ENCODE measurements around the gene TEPSIN.

Gene TEPSIN

GRCh38 chr17:81219476-81220180 is 19.2 kb downstream of the TEPSIN start:
- DNase-seq = no peak

DNA sequence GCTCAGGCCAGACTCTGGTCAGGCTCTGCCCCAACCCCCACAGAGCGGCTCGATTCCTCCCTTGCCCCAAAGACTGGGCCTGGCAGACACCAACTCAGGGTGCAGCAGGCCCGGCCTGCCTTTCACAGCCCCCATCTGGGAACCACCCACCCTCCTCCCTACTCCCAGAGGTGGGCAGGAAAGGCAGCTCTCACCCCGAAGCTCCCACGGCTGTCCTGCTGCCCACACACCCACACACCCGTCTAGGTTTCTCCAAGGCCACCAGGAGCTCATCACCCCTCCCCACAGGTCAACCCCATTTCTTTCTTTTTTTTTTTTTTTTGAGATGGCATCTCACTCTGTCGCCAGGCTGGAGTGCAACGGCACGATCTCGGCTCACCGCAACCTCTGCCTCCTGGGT is 19.9 kb downstream of the TEPSIN start:
- DNase-seq = no peak

GRCh38 chr17:81218459-81218858 is 20.4 kb downstream of the TEPSIN start:
- no peak for DNase-seq

DNA sequence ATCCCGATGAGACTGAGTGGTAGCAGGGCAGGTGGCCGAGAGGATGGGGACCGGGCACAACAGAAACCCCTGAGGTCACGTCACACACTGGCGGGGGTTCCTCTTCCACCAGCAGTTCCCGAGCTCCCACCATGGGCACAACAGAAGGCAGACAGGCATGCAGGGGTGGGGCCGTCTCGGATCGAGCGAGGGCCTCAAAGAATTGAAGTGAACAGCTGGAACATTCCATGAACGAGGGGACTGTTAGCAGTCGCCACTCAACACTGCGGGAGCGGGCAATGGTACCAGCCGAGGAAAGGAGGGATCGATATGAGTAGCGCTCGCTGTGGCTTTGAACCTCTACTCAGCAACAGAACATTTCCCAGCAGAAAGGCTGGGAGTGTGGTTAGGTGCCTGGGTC is 21.4 kb downstream of the TEPSIN start:
- no peak for DNase-seq

DNA sequence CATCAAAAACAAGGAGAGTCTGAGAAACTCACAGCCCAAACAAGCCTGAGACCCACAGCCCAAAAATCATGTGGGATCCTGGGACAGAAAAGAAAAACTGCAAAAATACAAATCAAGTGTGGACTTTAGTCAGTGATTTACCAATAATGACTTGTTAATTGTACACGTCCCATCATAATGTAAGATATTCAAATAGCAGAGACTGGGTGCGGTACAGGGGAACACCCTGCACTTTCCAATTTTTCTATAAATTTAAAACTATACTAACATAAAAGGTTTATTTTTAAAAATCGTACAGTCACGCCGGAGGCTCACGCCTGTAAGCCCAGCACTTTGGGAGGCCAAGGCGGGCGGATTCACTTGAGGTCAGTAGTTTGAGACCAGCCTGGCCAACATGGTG is 24.9 kb downstream of the TEPSIN start:
- DNase-seq = no peak

DNA sequence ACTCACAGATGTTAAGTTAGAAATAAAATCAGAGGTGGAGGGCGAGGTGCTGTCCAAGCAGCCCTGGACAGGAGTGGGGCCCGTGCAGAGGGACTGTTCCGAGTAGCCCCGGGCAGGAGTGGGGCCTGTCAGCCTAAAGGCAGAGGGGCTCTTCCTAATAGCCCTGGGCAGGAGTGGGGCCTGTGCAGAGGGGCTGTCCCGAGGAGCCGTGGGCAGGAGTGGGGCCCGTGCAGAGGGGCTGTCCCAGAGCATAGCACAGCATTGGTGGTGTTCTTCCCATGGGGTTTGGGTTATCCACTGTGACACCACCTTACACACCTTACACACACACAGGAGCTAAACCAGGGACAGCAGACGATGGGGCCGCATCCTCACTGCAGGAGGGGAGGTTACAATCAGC is 26.5 kb downstream of the TEPSIN start:
- DNase-seq = no peak

- DNase-seq = no peak
These were observed 28.0 kb downstream of the TEPSIN start for GRCh38 chr17:81210868-81211267.

DNA sequence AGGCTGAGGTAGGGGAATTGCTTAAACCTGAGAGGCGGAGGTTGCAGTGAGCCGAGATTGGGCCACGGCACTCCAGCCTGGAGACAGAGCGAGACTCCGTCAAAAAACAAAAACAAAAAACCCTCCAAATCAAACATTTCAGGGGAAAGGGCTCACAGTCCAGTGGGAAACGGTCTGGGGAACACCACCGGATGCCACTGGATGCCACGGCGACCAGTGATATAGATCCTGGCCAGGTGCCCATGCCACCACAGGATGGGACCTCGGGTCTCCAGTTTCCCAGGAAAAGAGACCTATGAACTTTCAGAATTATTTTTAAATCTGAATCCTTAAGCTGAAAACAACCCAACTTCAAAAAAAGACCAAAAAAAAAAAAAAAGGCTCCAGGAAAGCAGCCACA is 28.4 kb downstream of the TEPSIN start:
- no peak for DNase-seq

- DNase-seq = no peak
These were observed 29.7 kb downstream of the TEPSIN start for GRCh38 chr17:81209141-81209540.

DNA sequence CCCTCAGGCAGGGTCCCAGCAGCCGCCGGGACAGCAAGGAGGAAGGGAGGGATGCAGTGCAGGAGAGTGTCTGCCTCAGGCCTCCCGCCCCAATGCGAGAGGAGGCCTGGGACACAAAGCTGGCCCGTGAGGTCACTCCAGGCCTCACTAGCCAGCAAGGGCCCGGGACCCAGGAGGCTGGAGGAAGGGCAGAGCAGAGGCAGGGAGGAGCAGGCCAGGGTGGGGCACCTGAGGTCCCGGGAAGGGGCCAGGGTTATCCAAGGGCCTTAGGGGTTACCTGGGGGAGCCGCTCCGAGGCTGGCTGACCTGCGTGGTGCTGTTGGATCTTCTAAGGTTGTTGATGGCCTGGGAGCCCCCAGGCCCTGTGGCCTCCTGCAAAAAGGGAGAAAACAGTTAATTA is 30.2 kb downstream of the TEPSIN start:
- DNase-seq = no peak

DNA sequence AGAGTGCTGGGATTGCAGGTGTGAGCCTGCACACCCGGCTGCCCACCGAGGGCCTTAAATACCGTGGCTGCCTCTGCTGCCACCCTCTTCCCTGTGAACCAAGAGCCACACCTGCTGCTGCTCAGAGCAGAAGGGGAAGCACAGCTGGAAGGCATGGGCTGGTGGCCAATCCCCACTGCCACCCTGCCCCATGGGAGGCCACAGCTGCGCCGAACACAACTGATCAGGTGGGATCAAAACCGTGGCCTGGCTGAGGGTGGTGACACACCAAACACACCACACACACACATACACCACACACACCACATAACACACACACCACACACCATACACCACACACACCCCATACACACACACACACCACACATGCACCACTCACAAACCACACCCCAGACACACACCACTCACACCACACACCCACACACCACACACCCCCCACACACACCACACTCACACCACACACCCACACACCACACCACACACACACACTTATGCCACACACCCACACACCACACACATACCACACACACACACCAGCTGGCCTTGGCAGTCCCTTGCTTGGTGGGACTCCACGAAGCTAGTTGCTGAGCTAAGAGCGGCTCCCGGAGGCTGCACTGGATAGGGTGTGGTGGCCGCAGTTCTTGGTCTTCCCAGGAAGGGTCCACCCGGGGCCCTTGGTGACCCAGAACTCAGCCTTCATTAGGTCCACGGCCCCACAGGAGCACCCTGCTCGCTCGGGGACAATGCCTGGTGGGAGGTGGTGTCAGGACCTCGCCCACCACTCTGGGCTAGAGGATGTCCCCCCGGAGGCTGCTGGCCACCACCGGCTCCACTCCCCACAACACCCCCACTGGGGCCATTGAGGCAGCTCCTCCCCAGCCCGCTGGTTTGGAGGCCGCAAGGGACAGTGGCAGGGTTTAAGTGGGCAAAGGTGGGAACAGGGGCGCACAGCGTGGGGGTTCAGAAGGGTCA is 31.0 kb downstream of the TEPSIN start:
- DNase-seq = no peak

DNA sequence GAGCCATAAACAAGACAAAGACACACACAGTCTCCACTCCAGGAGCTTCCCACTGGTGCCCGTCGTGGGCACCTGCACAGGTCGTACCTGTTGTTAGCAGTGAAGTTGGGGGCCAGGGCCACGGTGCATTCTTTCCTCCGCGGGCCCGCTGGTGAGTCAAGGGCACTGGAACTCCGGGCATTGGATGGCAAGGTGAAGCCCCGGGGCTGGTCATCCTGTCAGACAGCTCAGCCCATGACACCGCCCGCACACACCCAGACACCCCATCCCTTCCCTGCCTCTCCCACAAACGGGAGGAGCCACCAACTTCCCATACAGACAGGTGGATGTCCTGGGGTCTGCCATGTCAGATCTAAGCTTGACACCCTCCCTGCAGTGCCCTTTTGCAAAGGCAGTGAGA is 32.2 kb downstream of the TEPSIN start:
- DNase-seq = no peak

DNA sequence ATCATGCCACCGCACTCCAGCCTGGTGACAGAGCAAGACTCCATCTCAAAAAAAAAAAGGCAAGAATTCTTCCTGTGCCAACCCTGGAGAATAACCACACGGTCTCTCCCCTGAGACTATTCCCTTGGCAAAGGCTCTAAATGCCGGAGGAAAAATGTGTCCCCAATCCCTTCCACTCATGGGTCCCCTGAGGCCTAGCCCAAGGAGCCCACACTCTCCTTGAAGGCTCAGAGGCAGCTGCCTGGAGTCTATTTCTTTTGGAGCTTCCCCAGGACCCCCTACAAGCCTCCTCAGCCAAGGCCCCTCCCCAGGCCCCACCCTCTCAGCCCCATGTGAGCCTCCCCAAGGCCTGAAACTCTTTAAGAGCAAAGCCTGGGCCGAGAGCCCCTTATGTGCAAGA is 32.7 kb downstream of the TEPSIN start:
- DNase-seq = no peak

GRCh38 chr17:81204578-81204977 is 34.3 kb downstream of the TEPSIN start:
- DNase-seq = no peak

GRCh38 chr17:81203136-81203535 is 35.7 kb downstream of the TEPSIN start:
- no peak for DNase-seq

DNA sequence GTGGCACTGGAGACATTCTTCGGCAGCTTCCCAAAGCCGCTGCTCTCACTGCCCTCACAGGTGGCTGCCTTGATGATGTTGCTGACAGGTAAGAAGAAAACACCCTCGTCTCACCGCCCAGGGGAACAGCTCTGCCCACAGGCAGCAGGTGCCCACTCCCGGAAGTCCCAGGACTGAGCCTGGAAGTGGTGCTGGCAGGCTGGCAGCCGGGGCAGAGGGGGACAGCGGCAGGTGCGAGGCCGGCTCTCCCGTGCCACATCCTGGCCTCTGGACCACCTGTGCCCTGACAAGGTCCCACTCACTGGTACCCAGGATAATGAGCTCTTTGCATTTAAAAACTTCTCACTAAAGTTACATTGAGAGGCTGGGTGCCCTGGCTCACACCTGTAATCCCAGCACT is 36.5 kb downstream of the TEPSIN start:
- DNase-seq = no peak

DNA sequence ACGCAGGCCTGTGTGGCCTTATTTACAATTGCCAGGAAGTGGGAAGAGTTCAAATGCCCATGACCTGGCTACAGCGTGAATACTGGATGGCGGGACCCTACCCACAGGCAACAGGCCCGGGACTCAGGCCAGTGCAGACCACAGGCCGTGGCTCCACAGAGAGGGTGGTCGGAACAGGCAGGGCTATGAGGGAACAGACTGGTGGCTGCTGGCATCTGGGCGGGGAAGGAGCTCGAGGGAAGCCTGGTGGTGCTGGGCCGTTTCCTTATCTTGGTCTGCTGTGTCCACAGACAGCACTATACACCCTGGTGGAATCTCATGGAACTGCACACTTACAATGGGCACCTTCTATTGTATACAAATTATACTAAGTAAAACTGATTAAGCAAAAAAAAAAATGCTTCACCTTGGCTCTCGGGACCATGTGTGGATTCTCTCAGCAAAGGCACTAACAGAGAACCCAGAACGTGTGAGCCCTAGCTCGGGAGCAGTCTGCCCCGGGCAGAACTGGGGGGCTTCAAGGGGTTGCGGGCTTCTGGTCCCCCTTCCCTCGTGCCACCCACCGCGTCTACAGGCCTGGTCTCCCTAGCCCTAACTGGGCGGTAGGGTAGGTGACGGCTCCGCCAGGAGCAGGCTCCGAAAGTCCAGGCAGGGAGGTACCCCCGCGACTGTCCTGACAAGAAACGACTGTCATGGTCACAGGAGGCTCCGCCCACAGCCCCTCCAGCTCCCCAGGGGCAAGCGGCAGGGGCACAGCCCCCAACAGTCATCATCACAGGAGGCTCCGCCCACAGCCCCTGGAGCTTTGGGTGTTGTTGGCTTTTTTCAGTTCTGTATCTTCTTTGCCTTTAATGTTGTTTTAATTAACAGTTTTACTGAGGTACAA is 37.9 kb downstream of the TEPSIN start:
- DNase-seq = peak; percentile 42

- no peak for DNase-seq
These were observed 38.7 kb downstream of the TEPSIN start for GRCh38 chr17:81200201-81200600.

DNA sequence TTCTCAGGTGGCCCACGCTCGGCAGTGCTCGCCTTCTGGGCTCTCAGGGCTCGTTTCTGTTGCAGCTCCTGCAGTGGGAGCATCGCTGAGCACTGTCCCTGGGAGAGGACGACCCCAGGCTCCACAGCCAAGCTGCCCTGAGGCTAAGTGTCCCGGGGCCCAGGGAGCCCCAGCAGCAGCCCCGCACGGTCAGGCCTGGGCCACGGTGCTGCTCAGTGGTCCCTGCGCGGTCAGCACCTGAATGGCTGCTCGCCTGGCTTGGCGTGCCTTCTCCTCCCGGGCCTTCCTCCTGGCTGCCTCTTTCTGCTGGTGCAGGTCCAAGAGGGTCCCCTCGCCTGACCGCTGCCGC is 39.4 kb downstream of the TEPSIN start:
- DNase-seq = no peak

DNA sequence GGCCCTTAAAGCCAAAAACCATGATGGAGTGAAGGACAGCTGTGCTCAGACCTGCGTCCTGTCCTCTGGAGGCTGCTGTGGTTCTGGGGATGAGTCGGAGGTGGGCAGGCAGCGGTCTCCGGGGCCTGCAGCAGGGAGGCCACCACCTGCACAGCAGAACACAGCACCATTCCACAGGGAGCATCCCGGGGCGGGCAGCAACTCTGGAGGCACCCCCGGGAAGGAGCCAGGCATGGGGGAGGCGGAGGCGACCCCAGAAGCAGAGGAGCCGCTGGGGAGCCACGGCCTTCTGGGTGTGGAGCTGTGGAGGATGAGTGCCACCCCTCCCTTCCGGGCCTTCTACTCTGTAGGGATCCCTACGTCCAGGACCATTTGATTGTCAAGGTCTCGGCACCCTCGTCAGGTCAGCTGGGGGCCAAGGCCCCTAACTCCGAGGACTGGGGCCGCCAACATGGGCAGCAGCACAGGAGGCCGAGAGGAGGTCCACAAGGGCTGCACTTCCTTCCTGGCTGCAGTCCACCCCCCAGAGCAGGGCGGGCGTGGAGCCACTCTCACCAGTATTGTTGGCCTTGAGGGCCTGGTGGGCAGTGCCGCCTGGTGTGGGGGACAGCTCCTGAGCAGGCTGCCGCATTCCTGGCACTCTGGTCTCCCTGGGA is 39.9 kb downstream of the TEPSIN start:
- DNase-seq = no peak

DNA sequence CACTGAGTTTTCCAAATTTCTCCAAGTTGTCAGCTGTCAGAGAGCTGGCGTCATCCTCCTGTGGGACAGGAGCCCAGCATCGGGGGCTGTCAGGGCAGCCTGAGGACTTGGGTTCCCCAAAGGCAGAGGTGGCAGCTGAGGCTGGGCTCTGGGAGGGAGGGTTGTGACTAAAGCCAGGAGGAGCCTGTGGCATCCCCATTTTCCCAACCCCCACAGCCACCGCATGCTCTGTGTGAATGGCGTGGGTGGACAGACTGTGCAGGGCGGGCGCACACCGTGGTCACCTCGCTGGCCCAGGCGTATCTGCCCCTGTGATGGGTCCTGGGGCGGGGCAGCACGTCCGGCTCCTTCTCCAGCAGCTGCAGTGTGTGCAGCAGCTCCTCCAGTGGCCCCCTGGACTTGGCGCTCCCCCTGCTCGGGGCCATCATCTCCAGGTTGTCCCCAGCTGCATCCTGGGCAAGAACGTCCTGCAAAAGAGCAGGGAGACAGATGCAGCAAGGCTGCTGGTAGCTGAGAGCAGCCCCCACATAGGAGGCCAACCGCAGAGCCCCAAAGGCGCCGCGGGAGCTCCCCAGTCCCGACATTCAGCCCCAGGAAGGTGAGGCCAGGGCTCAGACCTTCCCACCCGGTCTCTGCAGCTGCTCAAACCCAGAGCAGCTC is 40.9 kb downstream of the TEPSIN start:
- no peak for DNase-seq

DNA sequence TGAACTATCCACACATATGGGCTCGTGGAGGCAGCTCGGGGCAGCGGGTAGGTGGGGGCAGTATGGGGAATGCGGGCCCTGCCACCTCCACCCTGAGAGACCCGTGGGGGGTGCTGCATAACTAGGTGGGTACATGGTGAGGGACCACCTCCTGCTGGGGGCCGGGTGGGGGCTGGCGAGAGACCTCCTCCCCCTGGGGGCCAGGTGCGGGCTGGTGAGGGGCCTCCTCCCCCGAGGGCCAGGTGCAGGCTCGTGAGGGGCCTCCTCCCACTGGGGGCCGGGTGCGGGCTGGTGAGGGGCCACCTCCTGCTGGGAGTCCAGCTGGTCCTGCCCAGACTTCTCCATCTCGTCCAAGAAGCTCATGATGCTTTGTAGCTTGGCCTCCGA is 41.5 kb downstream of the TEPSIN start:
- DNase-seq = no peak
